Activated B cell treated with CpG ODN at 0.5 μM for 24 hours (primary cell): Measurements from ENCODE around the gene HOPX. TPM values are rescaled to one million over a fixed set of nuclear protein-coding genes. Genes with fewer than 3 reads are reported as not detected.

Experiments used
- ATAC-seq: fragments of 200-7000 bp; cut with Tn5 transposase; one replicate; pipeline ENCODE4 v1.10.0; 2021; ENCODE audit warnings: low read depth, mild to moderate bottlenecking, moderate library complexity
- CTCF ChIA-PET: fragments of 350-600 bp; sonication (Branson Sonifier 250); formaldehyde crosslinking; loops from one replicate; lab custom pipeline; 2021; ENCODE audit warnings: antibody characterized with exemption; lab: Charles Lee
- POLR2A ChIA-PET: fragments of 350-600 bp; sonication (Branson Sonifier 250); formaldehyde crosslinking; loops from one replicate; lab custom pipeline; 2021; ENCODE audit warnings: antibody characterized with exemption; lab: Charles Lee
- DNase-seq: peaks from one replicate; pipeline ENCODE4 v3.0.0; 2022
- H3K27ac Mint-ChIP-seq: one replicate; pipeline ENCODE4 v1.8.0; 2020; ENCODE audit warnings: mixed read lengths
- H3K27me3 Mint-ChIP-seq: one replicate; pipeline ENCODE4 v1.8.0; 2021; ENCODE audit warnings: mixed read lengths
- H3K36me3 Mint-ChIP-seq: one replicate; pipeline ENCODE4 v1.8.0; 2021; ENCODE audit warnings: low read depth, mixed read lengths
- H3K4me1 Mint-ChIP-seq: one replicate; pipeline ENCODE4 v1.8.0; 2021; ENCODE audit warnings: mixed read lengths
- H3K4me3 Mint-ChIP-seq: one replicate; pipeline ENCODE4 v1.8.0; 2020; ENCODE audit warnings: mild to moderate bottlenecking, mixed read lengths
- H3K9me3 Mint-ChIP-seq: one replicate; pipeline ENCODE4 v1.8.0; 2020; ENCODE audit warnings: mixed read lengths
- CTCF ChIP-seq: fragments of 200-600 bp; IDR thresholded peaks from one replicate; pipeline ENCODE4 v1.8.0; 2022; ENCODE audit warnings: antibody characterized with exemption, mild to moderate bottlenecking
- intact Hi-C: fragments of 100-400 bp; cut with micrococcal nuclease; formaldehyde crosslinking; loops from one replicate; pipeline ENCODE4 v1.15.1; 2024
- total RNA-seq: library from RNA; stranded (reverse); gene quantifications from 2 replicates; pipeline ENCODE4 v1.2.3, GENCODE V29; 2022

The HOPX gene
- total RNA-seq, 1 donor from 2014 or later: 13.2 TPM

DNA sequence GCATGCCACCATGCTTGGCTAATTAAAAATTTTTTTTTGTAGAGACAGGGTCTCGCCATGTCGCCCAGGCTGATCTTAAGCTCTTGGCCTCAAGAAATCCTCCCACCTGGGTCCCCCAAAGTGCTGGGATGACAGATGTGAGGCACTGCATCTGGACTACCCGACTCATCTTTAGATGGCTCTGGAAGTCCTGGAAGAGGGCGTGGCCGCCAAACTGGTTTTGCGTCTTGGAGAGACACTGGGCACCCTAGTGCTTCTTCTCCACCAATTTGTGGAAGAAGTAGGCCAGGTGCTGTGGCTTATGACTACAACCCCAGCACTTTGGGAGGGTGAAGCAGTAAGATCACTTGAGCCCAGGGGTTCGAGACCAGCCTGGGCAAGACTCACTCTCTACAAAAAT is 47.6 kb downstream of the HOPX start:
- TF ChIP-seq CTCF: no peak
- ATAC-seq: no peak
- Mint-ChIP-seq H3K4me1 (no peaks in the 10 kb centered on the region), H3K27me3 (peaks cover 3% of the 10 kb centered on the region), H3K4me3 (no peak overlapping the region), H3K36me3 (no peaks in the 10 kb centered on the region), H3K27ac (no peak overlapping the region), H3K9me3 (no peaks in the 10 kb centered on the region)
- POLR2A ChIA-PET: no interaction called here
- CTCF ChIA-PET: no interaction called here
- no peak for DNase-seq
- intact Hi-C loops: no loop called here

GRCh38 chr4:56630876-56631666 is 50.0 kb downstream of the HOPX start:
- ATAC-seq: no peak
- DNase-seq: no peak
- peaks cover 9% of the 10 kb centered on the region for H3K9me3 Mint-ChIP-seq
- peaks cover 3% of the 10 kb centered on the region for H3K27me3 Mint-ChIP-seq
- POLR2A ChIA-PET: no interaction called here
- H3K27ac Mint-ChIP-seq: no peak overlapping the region
- CTCF ChIA-PET: no interaction called here
- intact Hi-C loops: no loop called here
- H3K4me3 Mint-ChIP-seq: no peak overlapping the region
- no peaks in the 10 kb centered on the region for H3K4me1 Mint-ChIP-seq
- peaks cover 3% of the 10 kb centered on the region for H3K36me3 Mint-ChIP-seq
- no peak for TF ChIP-seq CTCF

- DNase-seq (no peak), ATAC-seq (no peak)
- TF ChIP-seq CTCF: no peak
- peaks cover 23% of the 10 kb centered on the region for H3K9me3 Mint-ChIP-seq
- intact Hi-C loops: no loop called here
- POLR2A ChIA-PET: no interaction called here
- H3K27me3 Mint-ChIP-seq: peaks cover 3% of the 10 kb centered on the region
- H3K27ac Mint-ChIP-seq: no peak overlapping the region
- CTCF ChIA-PET: no interaction called here
- peaks cover 6% of the 10 kb centered on the region for H3K36me3 Mint-ChIP-seq
- no peaks in the 10 kb centered on the region for H3K4me1 Mint-ChIP-seq
- no peak overlapping the region for H3K4me3 Mint-ChIP-seq
Observed at GRCh38 chr4:56628592-56628991, 52.5 kb downstream of the HOPX start.

GRCh38 chr4:56627985-56628384 is 53.1 kb downstream of the HOPX start:
- TF ChIP-seq CTCF: no peak
- Mint-ChIP-seq H3K4me3 (no peak overlapping the region), H3K27me3 (peaks cover 3% of the 10 kb centered on the region), H3K4me1 (no peaks in the 10 kb centered on the region), H3K9me3 (peaks cover 25% of the 10 kb centered on the region), H3K36me3 (peaks cover 6% of the 10 kb centered on the region), H3K27ac (no peak overlapping the region)
- POLR2A ChIA-PET: no interaction called here
- DNase-seq (no peak), ATAC-seq (no peak)
- intact Hi-C loops: no loop called here
- CTCF ChIA-PET: no interaction called here

DNA sequence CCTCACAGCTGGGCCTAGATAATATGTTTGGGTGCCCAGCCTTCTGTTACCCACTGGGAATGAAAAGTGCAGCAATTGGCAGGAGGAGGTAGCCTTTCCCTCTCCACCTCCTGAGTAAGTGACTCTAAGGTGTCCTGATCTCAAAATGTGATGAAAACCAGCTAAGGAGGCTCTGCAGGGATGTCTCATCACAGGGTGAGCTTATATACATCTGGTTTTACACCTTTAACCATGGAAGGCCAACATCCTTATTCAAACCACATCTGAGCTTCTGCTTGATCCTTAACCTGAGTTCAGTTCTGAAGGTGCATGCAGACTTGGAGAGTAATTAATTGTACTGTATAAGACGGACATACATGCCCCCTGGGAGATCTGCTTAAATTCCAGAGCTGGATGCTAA is 53.7 kb downstream of the HOPX start:
- Mint-ChIP-seq H3K27ac (no peak overlapping the region), H3K9me3 (peaks cover 25% of the 10 kb centered on the region), H3K4me3 (no peak overlapping the region), H3K36me3 (peaks cover 6% of the 10 kb centered on the region), H3K4me1 (no peaks in the 10 kb centered on the region), H3K27me3 (peaks cover 3% of the 10 kb centered on the region)
- ATAC-seq (no peak), DNase-seq (no peak)
- TF ChIP-seq CTCF: no peak
- POLR2A ChIA-PET: no interaction called here
- CTCF ChIA-PET: interaction anchor here (1.4 kb wide), 1 partner anchor 14 kb away, joined by 3 read pairs; no protein-coding TSS in a partner anchor
- intact Hi-C loops: no loop called here
